IPS-NIHi11 (cell line): ENCODE measurements around the gene DGCR2.
"Not testable (repeated sequence)": the region's sequence is repeated elsewhere in the genome, so short reads cannot be mapped to it uniquely, and the experiment has no call there.

Experiments
- DNase-seq: peaks from one replicate; pipeline ENCODE4 v3.0.0; 2012; ENCODE audit warnings: mixed read lengths, low spot score

DGCR2 gene

DNA sequence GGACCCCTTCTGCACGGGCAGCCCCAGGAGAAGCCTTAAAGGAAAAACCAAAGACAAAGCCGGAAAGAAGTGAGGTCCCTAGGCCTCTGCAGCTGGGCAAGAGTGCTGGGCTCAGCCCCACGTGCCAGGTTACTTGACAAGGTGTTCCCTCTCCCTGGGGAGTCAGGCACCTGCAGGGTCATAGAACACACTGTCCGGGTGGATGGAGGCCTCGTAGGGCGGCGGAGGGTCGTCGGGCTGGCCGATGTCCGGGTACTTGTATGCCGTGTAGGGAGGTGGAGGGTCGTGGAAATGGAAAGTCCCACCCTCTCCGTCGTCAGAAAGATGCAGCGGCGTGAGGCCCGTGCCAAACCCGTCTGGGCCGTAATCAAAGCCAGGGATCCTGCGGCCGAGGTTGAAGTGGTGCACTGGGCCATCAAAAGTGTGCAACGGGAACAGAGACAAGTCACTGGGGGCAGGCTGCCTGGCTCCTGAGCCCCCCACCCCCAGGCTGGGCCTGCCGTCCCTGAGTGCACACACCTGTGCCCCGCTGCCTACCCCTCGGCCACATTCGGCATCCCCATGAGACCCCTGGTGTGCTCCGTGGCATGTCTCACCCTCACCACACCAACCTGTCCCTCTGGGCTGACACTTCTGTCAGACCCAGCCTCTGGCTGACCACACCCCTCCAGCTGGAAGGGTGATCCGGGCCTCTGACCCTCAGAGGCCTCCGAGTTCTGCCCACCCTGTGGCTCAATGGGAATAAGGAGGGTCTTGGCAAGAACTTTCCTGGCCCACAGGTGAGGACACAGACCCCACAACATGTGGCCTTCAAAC, 81.1 kb downstream of the DGCR2 start:
- no peak for DNase-seq

GRCh38 chr22:19040391-19040861, 81.8 kb downstream of the DGCR2 start:
- DNase-seq, result no peak

DNA sequence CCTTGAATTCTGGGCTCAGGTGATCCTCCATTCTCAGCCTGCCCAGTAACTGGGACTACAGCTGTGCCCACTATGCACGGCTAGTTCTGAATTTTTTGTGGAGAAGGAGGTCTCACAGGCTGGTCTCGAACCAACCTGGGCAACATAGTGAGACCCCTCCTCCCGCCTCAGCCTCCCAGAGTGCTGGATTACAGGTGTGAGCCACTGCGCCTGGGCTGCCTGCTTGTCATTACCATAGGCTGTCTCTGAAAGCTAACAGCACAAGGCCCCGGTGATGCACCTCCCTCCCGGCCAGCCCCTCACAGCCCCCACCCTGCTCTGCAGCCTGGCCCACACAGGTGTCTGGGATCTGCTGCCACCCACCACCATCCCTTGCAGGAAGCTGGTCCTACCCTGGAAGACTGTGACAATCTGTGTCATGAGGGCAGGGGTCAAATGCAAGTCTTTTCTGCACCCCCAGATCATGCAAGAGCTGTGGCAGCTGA, 82.4 kb downstream of the DGCR2 start:
- DNase-seq, result no peak

DNA sequence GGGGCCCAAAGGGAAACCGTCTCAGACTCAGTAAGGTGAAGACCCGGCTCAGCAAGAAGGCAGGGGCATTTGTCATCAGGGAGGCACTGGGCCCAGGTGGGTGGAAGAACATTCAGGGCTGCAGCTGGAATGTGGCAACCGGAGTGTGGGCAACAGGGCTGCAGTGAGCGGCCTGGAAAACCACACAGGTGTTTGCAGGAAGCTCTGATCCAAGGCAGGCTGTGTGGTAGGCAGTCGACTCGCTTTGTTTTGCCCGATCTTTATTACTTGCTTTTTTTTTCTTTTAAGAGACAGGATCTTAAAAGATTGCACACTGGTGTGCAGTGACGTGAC, 82.8 kb downstream of the DGCR2 start:
- no peak for DNase-seq

DNA sequence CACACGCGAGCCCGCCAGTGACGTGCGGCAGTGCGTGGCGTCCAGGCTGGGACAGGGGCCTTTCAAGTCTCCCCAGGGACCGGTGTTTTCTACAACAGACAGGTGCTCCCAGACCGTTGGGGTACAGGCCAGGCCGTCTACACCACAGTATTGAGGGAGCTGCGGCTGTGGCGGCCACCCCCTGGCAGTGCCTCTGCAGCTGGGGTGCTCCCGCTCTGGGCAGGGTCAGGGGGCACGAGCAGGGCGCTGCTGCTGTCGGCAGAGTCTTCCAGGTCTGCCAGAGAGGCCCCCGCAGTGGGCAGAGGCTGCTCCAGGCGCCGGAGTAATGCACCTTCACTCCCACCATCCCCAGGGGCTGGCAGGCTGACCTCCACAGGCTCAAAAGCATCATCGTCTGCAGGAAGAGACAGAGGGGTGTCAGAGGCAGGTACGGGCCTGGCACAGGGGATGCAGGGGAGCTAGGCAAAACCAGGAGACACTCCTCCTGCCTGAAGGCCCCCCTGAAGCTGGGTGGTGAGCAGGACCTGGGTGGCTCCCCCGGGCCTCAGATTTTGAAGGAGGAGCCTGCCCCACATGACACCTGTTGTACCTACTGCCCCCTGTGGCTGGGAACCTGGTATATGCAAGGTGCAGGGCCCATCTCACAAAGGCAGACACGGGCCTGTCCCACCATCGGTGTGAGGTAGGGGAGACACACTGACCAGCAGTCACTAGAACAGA, 83.3 kb downstream of the DGCR2 start:
- DNase-seq, result no peak

GRCh38 chr22:19038164-19038546, 84.1 kb downstream of the DGCR2 start:
- no peak for DNase-seq

DNA sequence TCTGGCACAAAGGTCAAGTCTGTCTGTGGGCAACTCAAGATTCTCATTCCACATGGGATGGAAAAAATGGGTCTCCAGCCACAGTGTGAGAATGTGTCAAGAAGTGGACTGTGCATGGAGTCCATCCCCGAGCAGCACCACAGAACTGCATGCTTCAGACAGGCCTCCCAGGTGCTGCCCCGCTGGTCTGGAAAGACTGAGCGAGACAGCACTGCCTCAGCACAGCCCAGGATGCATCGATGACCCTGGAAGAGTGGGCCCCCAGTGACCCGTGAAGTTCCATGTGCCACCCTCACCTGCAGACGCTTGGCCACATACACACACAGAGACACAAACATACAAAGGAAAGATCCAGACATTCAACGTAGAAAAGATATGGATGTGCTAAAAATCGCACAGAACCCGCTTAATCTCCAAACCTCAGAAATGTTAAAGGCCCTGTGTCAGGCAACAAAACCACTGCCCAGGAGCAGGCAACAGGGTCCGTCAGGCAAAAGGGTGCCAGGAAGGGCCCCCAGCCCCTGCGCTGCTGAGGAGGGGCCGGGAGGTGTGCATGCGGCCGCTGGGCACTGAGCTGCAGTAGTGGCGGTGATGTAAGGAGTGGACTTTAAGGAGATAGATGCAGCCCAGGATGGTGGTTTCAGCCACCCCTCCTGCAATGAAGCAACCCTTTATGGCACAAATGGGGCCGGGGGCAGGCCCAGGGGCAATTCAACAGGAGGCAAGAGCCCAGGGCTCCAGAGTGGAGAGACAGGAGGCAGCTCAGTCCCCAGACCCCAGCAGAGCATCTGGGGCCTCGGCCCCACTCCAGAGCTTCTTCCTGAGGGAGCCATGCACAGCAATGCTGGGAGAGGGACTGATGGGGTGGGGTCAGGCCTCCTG, 84.7 kb downstream of the DGCR2 start:
- DNase-seq, result no peak

GRCh38 chr22:19036523-19037273, 85.5 kb downstream of the DGCR2 start:
- no peak for DNase-seq

DNA sequence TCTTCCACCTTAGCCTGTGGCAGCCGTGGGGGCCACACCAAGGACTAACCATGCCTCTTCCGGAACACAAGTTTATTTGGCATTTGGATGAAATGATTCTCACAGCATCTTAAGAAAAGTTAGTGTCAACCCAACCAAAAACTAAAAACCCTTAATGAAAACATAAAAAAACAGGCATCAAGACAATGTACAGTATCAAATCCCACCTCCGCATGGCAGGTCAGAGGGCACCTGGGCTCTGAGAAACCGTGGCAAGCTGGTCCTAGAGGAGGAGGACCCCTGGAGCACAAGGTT, 86.0 kb downstream of the DGCR2 start:
- DNase-seq, result no peak

- peak; percentile 72 for DNase-seq
Observed at GRCh38 chr22:19035474-19036228, 86.6 kb downstream of the DGCR2 start.

DNA sequence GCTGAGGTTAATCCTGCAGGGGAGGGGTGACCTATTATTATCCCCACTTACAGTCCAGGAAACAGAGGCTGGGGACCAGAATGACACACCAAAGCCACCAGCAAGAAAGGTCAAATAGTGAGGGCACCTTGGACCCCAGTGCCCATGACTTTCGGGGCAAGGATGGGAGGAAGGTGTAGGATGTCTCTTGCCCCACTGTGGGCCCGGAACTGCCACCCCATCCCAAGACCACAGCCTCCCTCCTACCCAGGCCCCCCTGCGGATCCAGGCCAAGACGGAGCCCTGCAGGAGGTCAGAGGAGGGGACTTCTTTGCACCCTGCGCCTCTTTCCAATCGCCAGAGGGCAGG, 87.1 kb downstream of the DGCR2 start:
- not testable (repeated sequence) for DNase-seq

DNA sequence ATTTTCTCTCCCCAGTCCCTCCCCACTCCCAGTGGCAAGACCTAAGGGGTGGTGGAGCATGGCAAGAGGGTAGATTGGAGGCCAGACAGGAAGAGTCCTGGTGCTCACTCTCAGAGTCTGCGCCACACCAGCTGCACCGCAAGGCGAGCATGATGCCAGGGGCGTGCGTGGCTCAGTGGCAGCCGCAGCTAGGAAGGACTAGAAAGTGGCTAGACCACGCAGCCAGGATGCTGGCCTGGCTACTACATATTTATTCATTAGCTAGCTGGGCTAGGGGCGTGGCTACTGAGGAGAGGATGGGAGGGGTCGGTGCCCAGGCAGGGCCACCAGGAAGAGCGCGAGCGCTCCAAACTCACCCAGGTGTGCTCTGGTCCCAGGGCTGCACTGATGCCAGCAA, 87.5 kb downstream of the DGCR2 start:
- not testable (repeated sequence) for DNase-seq

DNA sequence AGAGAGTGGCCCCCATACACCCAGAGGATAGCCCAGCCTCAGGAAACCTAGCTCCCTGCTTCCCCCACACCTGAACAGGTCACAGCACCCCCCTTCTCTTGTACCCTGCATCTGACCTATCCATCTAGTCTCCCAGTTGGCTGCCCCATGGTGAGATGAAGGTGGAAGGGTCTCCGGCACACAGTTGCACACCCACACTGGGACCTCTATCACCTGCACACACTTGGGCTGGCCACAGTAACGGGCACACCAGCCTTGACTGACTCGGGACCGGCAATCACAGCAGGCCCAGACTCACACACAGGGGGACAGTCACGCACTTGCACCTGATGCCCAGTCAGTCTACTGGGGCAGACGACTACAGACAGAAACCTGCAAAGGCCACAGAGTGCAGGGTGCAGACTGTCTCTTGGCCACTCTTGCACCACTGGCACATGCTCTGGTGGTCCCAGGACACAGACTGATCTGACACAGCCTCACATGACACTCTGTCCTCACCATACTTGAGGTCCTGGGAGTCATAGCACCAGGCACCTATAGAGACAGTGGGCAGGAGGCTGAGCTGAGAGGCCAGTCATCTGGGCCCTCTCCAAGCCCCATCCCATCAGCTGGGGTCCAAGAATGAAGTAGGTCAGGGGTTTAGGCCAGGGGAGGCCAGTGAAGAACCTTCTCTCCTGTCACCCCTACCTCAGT, 88.0 kb downstream of the DGCR2 start:
- not testable (repeated sequence) for DNase-seq

DNA sequence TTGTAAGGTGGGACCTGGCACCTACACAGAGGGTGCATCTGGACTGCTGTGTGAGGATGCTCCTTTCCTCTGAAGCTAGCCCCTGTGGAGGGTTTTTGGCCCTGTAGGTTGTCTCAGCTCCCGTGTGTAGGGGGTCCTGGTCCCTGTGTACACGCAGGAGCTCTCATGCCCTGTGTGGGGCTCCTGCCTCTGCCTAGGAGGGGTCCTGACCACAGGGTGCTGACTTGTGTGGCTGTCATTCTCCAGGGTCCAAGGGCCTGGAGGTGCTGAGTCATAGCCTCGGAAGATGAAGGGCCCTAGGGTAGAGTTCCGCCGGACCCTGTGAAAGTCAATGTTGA, 88.7 kb downstream of the DGCR2 start:
- not testable (repeated sequence) for DNase-seq

GRCh38 chr22:19032898-19033567, 89.2 kb downstream of the DGCR2 start:
- not testable (repeated sequence) for DNase-seq

DNA sequence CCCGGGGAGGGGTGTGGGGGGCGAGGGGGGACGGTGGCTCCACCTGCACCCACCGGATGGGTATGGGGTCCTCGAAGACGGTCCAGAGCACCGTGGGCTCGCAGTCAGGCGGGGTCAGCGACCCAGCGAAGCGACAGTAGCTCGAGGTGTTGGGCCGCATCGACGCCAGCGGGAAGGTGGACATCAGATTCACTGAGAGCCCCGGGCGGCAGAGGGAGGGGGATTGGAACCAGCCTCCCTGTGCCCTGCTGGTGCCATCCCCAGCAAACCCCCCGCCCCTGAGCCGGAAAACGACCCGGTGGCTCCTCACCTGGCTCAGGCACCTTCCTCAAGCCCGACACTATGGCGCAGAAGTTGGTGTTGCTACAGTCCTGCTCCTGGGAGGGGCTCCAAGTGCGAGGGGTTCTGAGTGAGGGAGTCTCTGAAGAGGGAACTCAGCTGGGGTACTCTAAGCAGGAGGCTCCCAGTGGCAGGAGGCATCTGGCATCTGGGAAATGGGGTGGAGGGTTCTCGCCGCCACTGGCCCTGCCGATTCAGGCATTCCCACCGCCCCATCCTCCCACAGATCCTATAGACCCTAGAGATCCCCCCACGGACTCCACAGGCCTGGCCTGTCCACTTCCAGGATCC, 89.9 kb downstream of the DGCR2 start:
- DNase-seq, result not testable (repeated sequence)

DNA sequence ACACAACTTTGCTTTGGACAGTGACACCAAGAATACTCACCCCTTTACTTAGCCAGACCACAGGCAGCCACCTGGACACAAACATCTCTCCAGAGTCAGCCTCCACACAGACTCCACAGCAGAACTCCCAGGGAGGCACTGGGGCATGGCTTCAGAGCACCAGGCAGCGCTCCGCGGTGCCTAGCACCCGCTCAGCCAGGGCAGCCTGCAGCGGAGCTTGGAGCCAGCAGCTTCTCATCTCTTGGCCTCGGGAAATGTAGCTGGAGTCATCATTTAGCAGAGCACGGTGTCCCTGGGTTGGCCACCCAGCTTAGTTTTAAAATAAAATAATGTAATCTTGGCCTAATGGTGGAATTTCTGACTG, 91.3 kb downstream of the DGCR2 start:
- not testable (repeated sequence) for DNase-seq

DNA sequence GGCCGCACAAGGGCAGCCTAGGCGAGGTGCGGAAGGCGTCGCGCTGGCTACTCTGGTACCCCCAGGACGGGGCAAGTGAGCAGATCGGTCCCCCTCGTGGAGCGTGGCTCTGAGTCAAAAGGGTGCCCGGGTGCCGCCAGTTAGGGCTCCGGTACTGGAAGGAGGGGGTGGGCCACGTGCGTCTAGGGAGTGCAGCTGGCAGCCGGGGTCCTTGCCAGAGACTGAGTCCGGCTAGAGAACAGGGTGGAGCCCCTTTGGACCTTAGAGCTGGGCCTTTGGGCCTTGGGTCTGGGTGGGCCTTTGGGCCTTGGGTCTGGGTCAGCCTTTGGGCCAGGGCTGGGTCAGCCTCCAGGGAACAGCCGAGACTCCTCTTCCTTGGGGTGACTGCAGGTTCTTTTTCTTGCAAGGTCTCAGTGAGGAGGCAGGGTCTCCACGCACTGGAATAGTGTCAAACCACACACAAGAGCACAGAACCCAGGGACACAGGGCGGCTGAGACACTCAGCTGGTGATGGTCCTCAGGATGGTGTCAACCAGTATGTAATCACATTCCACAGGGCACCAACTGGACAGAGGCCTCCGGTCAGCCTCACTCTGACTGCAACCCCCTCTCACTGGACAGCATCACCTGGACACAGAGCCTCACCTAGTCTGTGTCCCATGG, 91.9 kb downstream of the DGCR2 start:
- not testable (repeated sequence) for DNase-seq
